Left colon (tissue), 2 donors: ENCODE measurements around the gene CHAD. TPM values are rescaled to one million over a fixed set of nuclear protein-coding genes. Genes with fewer than 3 reads are reported as not detected.
"Not testable (repeated sequence)": the region's sequence is repeated elsewhere in the genome, so short reads cannot be mapped to it uniquely, and the experiment has no call there.

Experiments
- ATAC-seq: fragments of 200-7000 bp; cut with Tn5 transposase; one replicate; pipeline ENCODE4 v1.9.1; 2020; ENCODE audit warnings: mild to moderate bottlenecking, moderate library complexity
- DNase-seq, 2 donors: peaks; one replicate each; pipeline ENCODE4 v3.0.0-alpha.2; 2020
- intact Hi-C, 2 donors: fragments of 100-400 bp; cut with DNase I in 1 of 2; cut with micrococcal nuclease in 1 of 2; formaldehyde crosslinking; loops; one replicate each; pipeline versions ENCODE4 v1.11.2 to v1.14.0; 2022; cut with DNase I, micrococcal nuclease
- total RNA-seq, 2 donors: library from RNA; stranded (reverse); fragmentation: NEBNext Ultra II Directional; extraction: Animal tissue kit (Norgen Biotek cat#: 25700); gene quantifications; one replicate each; pipeline ENCODE4 v1.2.1, GENCODE V29; 2021
- donor health status: DM: no; HTN: no; CAD: no.
- donor health status: DM: yes; HTN: yes; CAD: no.

CHAD gene
- total RNA-seq, 2 donors from 2014 or later, result 4.5 to 7.1 TPM

GRCh38 chr17:50424246-50424995 is 44.3 kb downstream of the CHAD start:
- intact Hi-C loops, result no loop called here
- no peak for ATAC-seq
- DNase-seq, result no peak

GRCh38 chr17:50423553-50424159 is 45.0 kb downstream of the CHAD start:
- intact Hi-C loops, result no loop called here
- ATAC-seq (no peak), DNase-seq (peak in 1 of 2 donors; percentile 37)

GRCh38 chr17:50422738-50423137 is 45.9 kb downstream of the CHAD start:
- DNase-seq (no peak), ATAC-seq (no peak)
- intact Hi-C loops, result no loop called here

- no peak for DNase-seq
- intact Hi-C loops, result no loop called here
- ATAC-seq, result peak; percentile 38
These were observed 47.2 kb downstream of the CHAD start for GRCh38 chr17:50421308-50422051.

GRCh38 chr17:50420419-50421112 is 48.1 kb downstream of the CHAD start:
- DNase-seq (no peak), ATAC-seq (peak; percentile 8)
- intact Hi-C loops, result no loop called here

GRCh38 chr17:50419577-50419976 is 49.1 kb downstream of the CHAD start:
- intact Hi-C loops, DNase-seq, ATAC-seq: not testable (repeated sequence)

GRCh38 chr17:50414808-50415207 is 53.9 kb downstream of the CHAD start:
- ATAC-seq (no peak), DNase-seq (no peak)
- intact Hi-C loops, result no loop called here

Other genes starting within 250 kb of the CHAD start
- 1 to 10 TPM; 3.4 to 9.4 TPM for gene TMEM92, start 194.4 kb downstream of the CHAD start, total RNA-seq
- 10 to 100 TPM; 18.1 to 20.2 TPM for gene XYLT2, start 122.8 kb downstream of the CHAD start, total RNA-seq
- gene MRPL27, start 95.7 kb downstream of the CHAD start, total RNA-seq, result 10 to 100 TPM; 73.4 to 85.4 TPM
- 1 to 10 TPM in 1 of 2 donors, under 1 TPM in 1; 0.61 to 1.9 TPM for gene EME1, start 95.7 kb downstream of the CHAD start, total RNA-seq
- gene LRRC59, start 71.4 kb downstream of the CHAD start, total RNA-seq, result 100 to 1,000 TPM; 113 to 155 TPM
- 100 to 1,000 TPM; 146 to 150 TPM for gene ACSF2, start 42.7 kb downstream of the CHAD start, total RNA-seq
- 10 to 100 TPM; 29.1 to 33.9 TPM for gene RSAD1, start 10.0 kb upstream of the CHAD start, total RNA-seq
- 1 to 10 TPM; 2.1 to 2.8 TPM for gene MYCBPAP, start 39.6 kb upstream of the CHAD start, total RNA-seq
- 10 to 100 TPM; 40.1 to 58.5 TPM for gene EPN3, start 63.9 kb upstream of the CHAD start, total RNA-seq
- 10 to 100 TPM; 61.1 to 66.7 TPM for gene SPATA20, start 78.3 kb upstream of the CHAD start, total RNA-seq
- gene CACNA1G, start 91.8 kb upstream of the CHAD start, total RNA-seq, result under 1 TPM; 0.03 to 0.06 TPM
- gene ABCC3, start 166.0 kb upstream of the CHAD start, total RNA-seq, result 100 to 1,000 TPM; 251 to 373 TPM
- gene ANKRD40, start 239.0 kb upstream of the CHAD start, total RNA-seq, result 10 to 100 TPM; 23.9 to 28.8 TPM